Neural cell (in vitro differentiated cells): Measurements from ENCODE around the gene AFAP1. TPM values are rescaled to one million over a fixed set of nuclear protein-coding genes. Genes with fewer than 3 reads are reported as not detected.

Experiments used
- H2AFZ ChIP-seq: fragments of 200-600, 300-800 bp; sonication (generic), shearing (Covaris generic); 2 replicates; pipeline ENCODE4 v1.6.0; 2014; ENCODE audit warnings: low read depth, mild to moderate bottlenecking, antibody characterized with exemption, low read length, moderate library complexity
- H3F3A ChIP-seq: fragments of 200-600 bp; shearing (Covaris generic); 2 replicates; pipeline ENCODE4 v1.6.1; 2016; ENCODE audit warnings: mild to moderate bottlenecking, moderate library complexity, mixed read lengths, antibody characterized with exemption, low read length; ENCODE audit not compliant: insufficient read depth, poor library complexity, severe bottlenecking
- H3K27ac ChIP-seq: fragments of 200-600, 300-800 bp; sonication (generic), shearing (Covaris generic); 2 replicates; pipeline ENCODE4 v1.5.1; 2014; ENCODE audit warnings: mild to moderate bottlenecking, low read length, moderate library complexity
- H3K27me3 ChIP-seq: fragments of 300-800, 200-600 bp; sonication (generic), shearing (Covaris generic); 2 replicates; pipeline ENCODE4 v1.6.0; 2014; ENCODE audit warnings: mild to moderate bottlenecking, low read depth, low read length, moderate library complexity; ENCODE audit not compliant: insufficient read depth
- H3K36me3 ChIP-seq: fragments of 300-800, 200-600 bp; sonication (generic), shearing (Covaris generic); 2 replicates; pipeline ENCODE4 v1.5.1; 2014; ENCODE audit warnings: mild to moderate bottlenecking, antibody characterized with exemption, low read length, moderate library complexity; ENCODE audit not compliant: insufficient read depth
- H3K4me2 ChIP-seq: fragments of 300-800, 200-600 bp; sonication (generic), shearing (Covaris generic); 2 replicates; pipeline ENCODE4 v1.6.0; 2014; ENCODE audit warnings: mild to moderate bottlenecking, low read length
- H3K4me3 ChIP-seq: fragments of 300-800, 200-600 bp; sonication (generic), shearing (Covaris generic); 2 replicates; pipeline ENCODE4 v1.5.1; 2014; ENCODE audit warnings: mild to moderate bottlenecking, low read length, moderate library complexity
- H3K79me2 ChIP-seq: fragments of 200-600 bp; shearing (Covaris generic); replicated peaks from 2 replicates; pipeline ENCODE4 v1.6.0; 2014; ENCODE audit warnings: mild to moderate bottlenecking, low read length, moderate library complexity; ENCODE audit not compliant: insufficient read depth
- H3K9ac ChIP-seq: fragments of 300-800, 200-600 bp; sonication (generic), shearing (Covaris generic); 2 replicates; pipeline ENCODE4 v1.6.1; 2016; ENCODE audit warnings: mild to moderate bottlenecking, low read length, mixed read lengths
- H3K9me2 ChIP-seq: fragments of 200-600 bp; shearing (Covaris generic); 2 replicates; pipeline ENCODE4 v1.6.1; 2016; ENCODE audit warnings: mild to moderate bottlenecking, low read length, mixed read lengths; ENCODE audit not compliant: insufficient read depth
- H3K9me3 ChIP-seq: fragments of 200-600, 300-800 bp; sonication (generic), shearing (Covaris generic); 2 replicates; pipeline ENCODE4 v1.6.1; 2016; ENCODE audit warnings: mild to moderate bottlenecking, mixed run types, low read length, moderate library complexity, mixed read lengths
- H4K20me1 ChIP-seq: fragments of 200-600 bp; shearing (Covaris generic); 2 replicates; pipeline ENCODE4 v1.6.1; 2016; ENCODE audit warnings: mild to moderate bottlenecking, mixed run types; ENCODE audit not compliant: insufficient read depth
- EP300 ChIP-seq: fragments of 450-650 bp; conservative IDR thresholded peaks from 2 replicates; pipeline ENCODE4 v1.6.1; 2014; ENCODE audit warnings: antibody characterized with exemption, mild to moderate bottlenecking, moderate library complexity; ENCODE audit not compliant: poor library complexity, severe bottlenecking
- EZH2 ChIP-seq: fragments of 200-600, 300-800 bp; shearing (Covaris generic), sonication (generic); IDR thresholded peaks from 2 replicates; pipeline ENCODE4 v1.6.1; 2014; ENCODE audit warnings: antibody characterized with exemption, low read length, borderline replicate concordance, mild to moderate bottlenecking; ENCODE audit not compliant: insufficient read depth, poor library complexity, severe bottlenecking
- MXI1 ChIP-seq: fragments of 450-650 bp; conservative IDR thresholded peaks from 2 replicates; pipeline ENCODE4 v1.6.1; 2014; ENCODE audit warnings: antibody characterized with exemption, mild to moderate bottlenecking; ENCODE audit not compliant: poor library complexity, severe bottlenecking
- POLR2AphosphoS5 ChIP-seq: IDR thresholded peaks from 2 replicates; pipeline ENCODE4 v1.6.1; 2012
- RAD21 ChIP-seq: fragments of 450-650 bp; conservative IDR thresholded peaks from 2 replicates; pipeline ENCODE4 v1.6.1; 2014; ENCODE audit warnings: antibody characterized with exemption, mild to moderate bottlenecking, moderate library complexity
- SMC3 ChIP-seq: fragments of 450-650 bp; conservative IDR thresholded peaks from 2 replicates; pipeline ENCODE4 v1.6.1; 2014; ENCODE audit warnings: antibody characterized with exemption, mild to moderate bottlenecking, moderate library complexity; ENCODE audit not compliant: poor library complexity
- TAF1 ChIP-seq: IDR thresholded peaks from 2 replicates; pipeline ENCODE4 v1.6.1; 2012; ENCODE audit warnings: low read depth
- polyA plus RNA-seq: library from polyadenylated mRNA; depleted of rRNA; stranded (reverse); fragments of >200 nt; gene quantifications from 2 replicates; pipeline ENCODE4 v1.2.3, GENCODE V29; 2014
- TF ChIP-seq, protein P1 (sequence below): IDR thresholded peaks from 2 replicates; pipeline ENCODE4 v1.6.1; 2012; ENCODE audit warnings: borderline replicate concordance
- TF ChIP-seq, protein P2 (sequence below): fragments of 450-650 bp; IDR thresholded peaks from 2 replicates; pipeline ENCODE4 v1.5.1; 2014; ENCODE audit warnings: antibody characterized with exemption, mild to moderate bottlenecking, moderate library complexity; ENCODE audit not compliant: poor library complexity, severe bottlenecking

Gene AFAP1
- polyA plus RNA-seq, 1 donor from 2014 or later, result 38.9 TPM

DNA sequence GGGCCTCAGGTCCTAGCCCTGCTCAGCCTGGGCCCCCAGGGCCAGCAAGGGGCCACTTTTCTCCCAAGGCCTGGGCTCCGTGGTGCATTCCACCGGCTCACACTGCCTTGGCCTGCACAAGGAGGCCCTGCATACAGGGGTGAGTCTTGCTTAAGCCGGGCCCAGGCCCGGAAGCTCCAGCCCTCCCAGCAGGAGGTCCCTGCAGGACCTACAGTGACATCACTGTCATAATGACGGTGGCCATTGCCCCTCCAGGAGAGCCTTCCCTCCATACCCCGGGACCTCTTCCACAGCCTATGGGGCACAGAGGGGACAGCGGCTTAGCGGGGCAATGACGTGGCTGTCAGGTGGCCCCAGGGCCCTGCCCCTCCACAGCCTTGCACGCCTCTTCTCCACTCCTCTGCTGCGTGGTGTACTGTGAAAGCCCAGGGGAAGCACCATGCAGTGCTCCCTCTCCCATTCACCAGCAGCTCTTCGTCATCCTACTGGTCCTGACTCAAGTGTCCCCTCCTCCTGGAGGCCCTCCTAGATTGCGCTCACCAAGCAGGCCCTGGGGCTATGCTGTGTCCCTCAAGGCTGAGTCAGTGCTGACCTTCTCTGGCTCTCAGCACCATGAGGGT, 32.3 kb upstream of the AFAP1 start:
- Histone ChIP-seq H3K9me3 (no peaks in the 10 kb centered on the region), H2AFZ (no peak overlapping the region), H3K4me3 (no peak overlapping the region), H3K27me3 (no peaks in the 10 kb centered on the region), H3K27ac (no peak overlapping the region), H3K9me2 (no peaks in the 10 kb centered on the region), H3K4me2 (no peak overlapping the region), H3F3A (no peaks in the 10 kb centered on the region), H3K9ac (no peak overlapping the region), H4K20me1 (no peaks in the 10 kb centered on the region), H3K79me2 (no peaks in the 10 kb centered on the region), H3K36me3 (no peaks in the 10 kb centered on the region)
- TF ChIP-seq EP300 (no peak), POLR2AphosphoS5 (no peak), RAD21 (no peak), EZH2 (no peak), MXI1 (no peak), TAF1 (no peak), SMC3 (no peak)
- TF ChIP-seq, protein P1, sequence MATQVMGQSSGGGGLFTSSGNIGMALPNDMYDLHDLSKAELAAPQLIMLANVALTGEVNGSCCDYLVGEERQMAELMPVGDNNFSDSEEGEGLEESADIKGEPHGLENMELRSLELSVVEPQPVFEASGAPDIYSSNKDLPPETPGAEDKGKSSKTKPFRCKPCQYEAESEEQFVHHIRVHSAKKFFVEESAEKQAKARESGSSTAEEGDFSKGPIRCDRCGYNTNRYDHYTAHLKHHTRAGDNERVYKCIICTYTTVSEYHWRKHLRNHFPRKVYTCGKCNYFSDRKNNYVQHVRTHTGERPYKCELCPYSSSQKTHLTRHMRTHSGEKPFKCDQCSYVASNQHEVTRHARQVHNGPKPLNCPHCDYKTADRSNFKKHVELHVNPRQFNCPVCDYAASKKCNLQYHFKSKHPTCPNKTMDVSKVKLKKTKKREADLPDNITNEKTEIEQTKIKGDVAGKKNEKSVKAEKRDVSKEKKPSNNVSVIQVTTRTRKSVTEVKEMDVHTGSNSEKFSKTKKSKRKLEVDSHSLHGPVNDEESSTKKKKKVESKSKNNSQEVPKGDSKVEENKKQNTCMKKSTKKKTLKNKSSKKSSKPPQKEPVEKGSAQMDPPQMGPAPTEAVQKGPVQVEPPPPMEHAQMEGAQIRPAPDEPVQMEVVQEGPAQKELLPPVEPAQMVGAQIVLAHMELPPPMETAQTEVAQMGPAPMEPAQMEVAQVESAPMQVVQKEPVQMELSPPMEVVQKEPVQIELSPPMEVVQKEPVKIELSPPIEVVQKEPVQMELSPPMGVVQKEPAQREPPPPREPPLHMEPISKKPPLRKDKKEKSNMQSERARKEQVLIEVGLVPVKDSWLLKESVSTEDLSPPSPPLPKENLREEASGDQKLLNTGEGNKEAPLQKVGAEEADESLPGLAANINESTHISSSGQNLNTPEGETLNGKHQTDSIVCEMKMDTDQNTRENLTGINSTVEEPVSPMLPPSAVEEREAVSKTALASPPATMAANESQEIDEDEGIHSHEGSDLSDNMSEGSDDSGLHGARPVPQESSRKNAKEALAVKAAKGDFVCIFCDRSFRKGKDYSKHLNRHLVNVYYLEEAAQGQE, result no peak
- TF ChIP-seq, protein P2, sequence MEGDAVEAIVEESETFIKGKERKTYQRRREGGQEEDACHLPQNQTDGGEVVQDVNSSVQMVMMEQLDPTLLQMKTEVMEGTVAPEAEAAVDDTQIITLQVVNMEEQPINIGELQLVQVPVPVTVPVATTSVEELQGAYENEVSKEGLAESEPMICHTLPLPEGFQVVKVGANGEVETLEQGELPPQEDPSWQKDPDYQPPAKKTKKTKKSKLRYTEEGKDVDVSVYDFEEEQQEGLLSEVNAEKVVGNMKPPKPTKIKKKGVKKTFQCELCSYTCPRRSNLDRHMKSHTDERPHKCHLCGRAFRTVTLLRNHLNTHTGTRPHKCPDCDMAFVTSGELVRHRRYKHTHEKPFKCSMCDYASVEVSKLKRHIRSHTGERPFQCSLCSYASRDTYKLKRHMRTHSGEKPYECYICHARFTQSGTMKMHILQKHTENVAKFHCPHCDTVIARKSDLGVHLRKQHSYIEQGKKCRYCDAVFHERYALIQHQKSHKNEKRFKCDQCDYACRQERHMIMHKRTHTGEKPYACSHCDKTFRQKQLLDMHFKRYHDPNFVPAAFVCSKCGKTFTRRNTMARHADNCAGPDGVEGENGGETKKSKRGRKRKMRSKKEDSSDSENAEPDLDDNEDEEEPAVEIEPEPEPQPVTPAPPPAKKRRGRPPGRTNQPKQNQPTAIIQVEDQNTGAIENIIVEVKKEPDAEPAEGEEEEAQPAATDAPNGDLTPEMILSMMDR, result no peak

DNA sequence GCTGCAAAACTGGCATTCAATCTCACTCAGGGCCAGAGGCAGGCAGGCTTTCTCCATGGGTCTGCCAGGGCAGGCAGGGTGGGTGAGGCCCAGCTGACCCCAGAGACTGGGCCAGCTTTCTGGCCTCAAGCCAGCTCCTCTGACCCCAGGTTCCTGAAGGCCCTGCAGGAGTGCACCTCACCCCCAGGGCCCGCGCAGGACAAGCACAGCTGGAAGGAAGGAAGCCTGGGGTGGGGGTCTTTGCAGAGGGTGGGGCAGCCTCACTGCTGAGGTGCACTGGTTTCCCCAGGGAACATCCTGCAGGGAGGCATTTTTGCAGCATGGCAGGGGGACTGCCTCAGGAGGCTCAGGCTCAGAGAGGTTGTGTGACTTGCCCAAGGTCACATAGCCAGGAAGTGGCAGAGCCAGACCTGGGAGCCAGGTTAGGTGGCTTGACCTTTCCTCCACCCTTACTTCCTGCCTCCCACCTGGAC, 31.5 kb upstream of the AFAP1 start:
- Histone ChIP-seq H3K9me3 (no peaks in the 10 kb centered on the region), H3K79me2 (no peaks in the 10 kb centered on the region), H3K27ac (no peak overlapping the region), H4K20me1 (no peaks in the 10 kb centered on the region), H3K36me3 (no peaks in the 10 kb centered on the region), H3K27me3 (no peaks in the 10 kb centered on the region), H3K4me3 (no peak overlapping the region), H3F3A (no peaks in the 10 kb centered on the region), H3K9ac (no peak overlapping the region), H3K4me2 (no peak overlapping the region), H3K9me2 (no peaks in the 10 kb centered on the region), H2AFZ (no peak overlapping the region)
- TF ChIP-seq, protein P2, result no peak
- TF ChIP-seq EZH2, result no peak
- TF ChIP-seq RAD21, result no peak
- no peak for TF ChIP-seq SMC3
- TF ChIP-seq, protein P1, result no peak
- no peak for TF ChIP-seq MXI1
- no peak for TF ChIP-seq POLR2AphosphoS5
- no peak for TF ChIP-seq EP300
